GM18951 (cell line): Measurements from ENCODE around the gene SIRT4.

Source experiments
- POLR2A ChIP-seq: IDR thresholded peaks from 4 replicates; pipeline ENCODE4 v1.6.1; 2011; ENCODE audit warnings: mild to moderate bottlenecking; ENCODE audit not compliant: insufficient read length, insufficient read depth; ENCODE audit errors: extremely low read depth
- in situ Hi-C: fragments of 300-500 bp; cut with MboI; formaldehyde crosslinking; loops from one replicate; pipeline ENCODE4 v1.12.0; 2022; ENCODE audit warnings: low sequenced_read_pairs, mixed read lengths, inconsistent platforms; ENCODE audit not compliant: unreplicated experiment

The SIRT4 gene

DNA sequence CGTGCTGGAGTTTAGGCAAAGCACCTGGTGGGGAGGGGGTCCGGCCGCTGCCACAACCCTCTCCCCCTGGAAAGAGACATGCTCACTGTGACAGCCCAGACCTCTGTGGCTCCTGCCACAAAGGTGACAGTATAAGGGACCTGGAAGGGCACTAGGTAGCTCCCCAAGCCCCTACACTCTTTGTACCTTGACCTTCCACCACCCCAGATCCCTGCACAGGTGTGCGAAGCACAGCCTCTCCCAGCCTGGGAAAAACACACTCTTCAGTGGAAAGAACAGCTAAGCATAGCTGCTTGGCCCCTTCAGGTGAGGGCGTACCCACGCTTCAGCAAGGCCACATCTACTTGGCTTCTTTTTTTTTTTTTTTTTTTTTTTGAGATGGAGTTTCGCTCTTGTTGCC lies 30.4 kb downstream of the SIRT4 start:
- TF ChIP-seq POLR2A: no peak
- in situ Hi-C loops: loop anchor here (10.0 kb wide), 1 partner anchor 92 kb away; no protein-coding TSS in a partner anchor

DNA sequence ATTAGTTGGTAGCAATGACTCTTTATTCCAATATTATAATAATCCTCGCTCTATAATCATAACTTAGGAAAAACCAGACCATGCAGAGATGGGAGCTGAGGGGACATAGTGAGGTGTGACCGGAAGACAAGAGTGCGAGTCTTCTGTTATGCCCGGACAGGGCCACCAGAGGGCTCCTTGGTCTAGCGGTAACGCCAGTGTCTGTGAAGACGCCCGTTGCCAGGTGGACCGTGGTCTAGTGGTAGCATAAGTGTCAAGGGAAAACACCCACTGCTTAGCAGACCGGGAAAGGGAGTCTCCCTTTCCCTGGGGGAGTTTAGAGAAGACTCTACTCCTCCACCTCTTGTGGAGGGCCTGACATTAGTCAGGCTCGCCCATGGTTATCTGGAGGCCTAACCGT lies 33.3 kb downstream of the SIRT4 start:
- in situ Hi-C loops: loop anchor here (10.0 kb wide), 1 partner anchor 89 kb away; no protein-coding TSS in a partner anchor

DNA sequence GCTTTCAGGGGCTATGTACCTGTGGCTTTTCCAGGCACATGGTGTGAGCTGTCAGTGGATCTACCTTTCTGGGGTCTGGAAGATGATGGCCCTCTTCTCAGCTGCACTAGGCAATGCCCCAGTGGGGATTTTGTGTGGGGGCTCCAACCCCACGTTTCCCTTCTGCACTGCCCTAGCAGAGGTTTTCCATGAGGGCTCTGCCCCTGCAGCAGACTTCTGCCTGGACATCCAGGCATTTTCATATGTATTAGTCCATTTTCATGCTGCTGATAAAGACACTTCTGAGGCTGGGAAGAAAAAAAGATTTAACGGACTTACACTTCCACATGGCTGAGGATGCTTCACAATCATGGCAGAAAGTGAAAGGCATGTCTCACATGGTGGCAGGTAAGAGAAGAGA lies 34.3 kb downstream of the SIRT4 start:
- in situ Hi-C loops: loop anchor here (10.0 kb wide), 1 partner anchor 88 kb away; no protein-coding TSS in a partner anchor

DNA sequence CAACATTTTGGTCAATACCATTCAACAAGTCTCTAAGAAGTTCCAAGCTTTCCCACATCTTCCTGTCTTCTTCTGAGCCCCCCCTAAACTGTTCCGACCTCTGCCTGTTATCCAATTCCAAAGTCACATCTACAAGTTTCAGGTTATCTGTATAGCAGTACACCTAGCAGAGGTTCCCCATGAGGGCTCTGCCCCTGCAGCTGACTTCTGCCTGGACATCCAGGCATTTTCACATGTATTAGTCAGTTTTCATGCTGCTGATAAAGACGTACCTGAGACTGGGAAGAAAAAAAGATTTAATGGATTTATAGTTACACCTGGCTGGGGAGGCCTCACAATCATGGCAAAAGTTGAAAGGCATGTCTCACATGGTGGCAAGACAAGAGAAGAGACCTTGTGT lies 35.6 kb downstream of the SIRT4 start:
- no peak for TF ChIP-seq POLR2A
- in situ Hi-C loops: loop anchor here (10.0 kb wide), 1 partner anchor 87 kb away; no protein-coding TSS in a partner anchor

DNA sequence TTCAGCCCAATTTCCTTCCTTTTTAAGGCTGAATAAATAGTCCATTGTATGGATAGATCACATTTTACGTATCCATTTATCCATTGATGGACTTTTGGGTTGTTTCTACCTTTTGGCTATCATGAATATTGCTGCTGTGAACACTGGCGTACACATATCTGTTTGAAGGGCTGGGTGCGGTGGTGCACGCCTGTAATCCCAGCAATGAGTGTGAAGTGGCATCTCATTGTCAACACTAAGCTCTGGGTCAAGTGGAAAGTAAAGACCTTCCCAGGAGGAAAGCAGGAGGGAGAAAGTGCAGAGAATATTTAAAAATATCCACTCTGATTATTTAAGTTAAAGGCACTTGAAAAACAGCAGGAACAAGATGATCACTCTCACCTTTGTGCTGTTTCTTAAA lies 37.1 kb downstream of the SIRT4 start:
- in situ Hi-C loops: loop anchor here (10.0 kb wide), 1 partner anchor 86 kb away; no protein-coding TSS in a partner anchor
- TF ChIP-seq POLR2A: no peak

DNA sequence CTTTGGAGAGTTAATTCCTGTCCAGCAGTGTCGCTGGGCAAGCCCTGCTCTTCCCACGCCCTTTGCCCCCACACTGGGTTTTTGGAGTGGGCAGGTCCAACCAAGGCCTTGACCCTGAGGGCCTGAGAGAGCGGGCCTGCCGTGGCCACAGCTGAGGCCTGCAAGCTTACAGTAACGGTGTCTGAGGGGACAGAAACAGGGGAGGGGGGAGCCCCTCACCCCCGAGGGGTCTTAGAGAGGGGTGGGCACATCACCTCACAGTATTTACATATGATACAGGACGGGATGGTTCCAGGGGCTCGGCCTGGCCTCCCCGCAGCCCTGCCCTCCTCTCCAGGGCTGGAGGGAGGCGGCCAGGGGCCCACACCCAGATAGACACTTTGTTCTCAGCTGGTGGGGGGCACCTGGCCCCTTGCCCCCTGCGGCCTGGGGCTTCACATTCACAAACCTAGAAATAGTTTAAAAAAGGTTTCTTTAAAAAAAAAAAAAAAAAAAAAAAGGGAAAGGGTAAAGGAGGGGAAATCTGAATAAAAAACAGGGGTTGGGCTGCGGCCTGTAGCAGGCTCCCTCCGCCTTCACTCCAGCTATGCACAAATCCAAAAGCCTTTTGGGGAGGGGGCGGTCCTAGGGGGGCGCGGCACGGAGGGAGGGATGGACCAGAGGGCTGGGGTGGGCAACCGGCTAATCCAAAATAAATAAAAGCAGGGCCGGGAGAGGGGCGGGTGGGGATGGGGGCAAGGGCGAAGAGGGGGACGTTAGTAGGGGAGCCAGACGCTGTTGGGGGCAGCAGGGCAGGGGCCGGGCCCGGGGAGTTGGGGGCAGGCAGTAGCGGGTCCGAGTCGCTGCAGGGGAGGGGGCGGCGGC lies 40.3 kb downstream of the SIRT4 start:
- in situ Hi-C loops: no loop called here
- TF ChIP-seq POLR2A: no peak

DNA sequence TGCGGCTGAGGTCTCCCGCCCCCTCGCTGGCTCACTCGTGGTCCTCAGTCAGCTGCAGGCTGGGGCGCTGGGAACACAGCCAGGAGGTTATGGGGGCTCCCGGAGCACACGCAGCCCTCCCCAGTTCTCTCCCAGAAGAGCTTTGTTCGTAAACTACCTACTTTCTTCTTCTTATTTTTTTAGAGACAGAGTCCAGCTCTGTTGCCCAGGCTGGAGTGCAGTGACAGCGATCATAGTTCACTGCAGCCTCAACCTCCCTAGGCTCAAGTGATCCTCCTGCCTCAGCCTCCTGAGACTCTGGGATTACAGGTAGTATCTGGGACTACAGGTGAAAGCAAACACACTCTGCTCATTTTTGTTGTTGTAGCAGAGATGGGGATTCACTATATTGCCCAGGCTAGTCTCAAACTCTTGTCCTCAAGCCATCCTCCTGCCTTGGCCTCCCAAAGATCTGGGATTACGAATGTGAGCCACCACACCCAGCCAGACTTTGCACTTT lies 41.0 kb downstream of the SIRT4 start:
- TF ChIP-seq POLR2A: no peak
- in situ Hi-C loops: no loop called here

DNA sequence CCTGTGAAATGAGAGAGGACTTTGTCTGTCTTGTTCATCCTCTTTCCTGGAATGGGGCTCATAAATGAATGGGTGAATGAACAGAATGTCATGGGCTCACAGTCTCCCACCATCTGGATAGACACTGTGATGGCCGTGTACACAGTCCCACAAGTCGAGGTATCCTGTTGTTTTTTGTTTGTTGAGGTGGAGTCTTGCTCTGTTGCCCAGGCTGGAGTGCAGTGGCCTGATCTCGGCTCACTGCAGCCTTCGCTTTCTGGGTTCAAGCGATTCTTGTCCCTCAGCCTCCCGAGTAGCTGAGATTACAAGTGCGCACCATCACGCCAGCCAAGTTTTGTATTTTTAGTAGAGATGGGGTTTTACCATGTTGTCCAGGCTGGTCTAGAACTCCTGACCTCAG lies 41.6 kb downstream of the SIRT4 start:
- in situ Hi-C loops: no loop called here
- TF ChIP-seq POLR2A: no peak

DNA sequence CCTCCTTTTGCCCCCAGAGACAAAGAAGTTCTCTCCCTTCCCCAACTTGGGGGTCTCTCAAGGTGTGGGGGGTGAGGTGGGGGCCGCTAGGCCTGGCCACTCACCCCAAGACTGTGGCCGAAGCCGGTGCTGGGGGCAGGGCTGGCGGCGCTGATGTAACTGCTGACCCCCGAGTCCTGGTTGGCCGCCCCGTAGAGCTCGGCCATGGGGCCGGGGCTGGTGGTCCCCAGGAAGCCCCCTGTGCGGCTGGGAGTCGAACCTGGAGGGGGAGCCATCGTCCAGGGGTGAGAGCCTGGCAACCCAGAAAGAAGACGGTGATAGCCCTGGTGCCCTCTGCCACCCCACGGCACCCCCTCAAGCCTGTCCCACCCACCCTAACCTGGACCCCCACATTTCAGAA lies 43.9 kb downstream of the SIRT4 start:
- in situ Hi-C loops: no loop called here
- TF ChIP-seq POLR2A: no peak

DNA sequence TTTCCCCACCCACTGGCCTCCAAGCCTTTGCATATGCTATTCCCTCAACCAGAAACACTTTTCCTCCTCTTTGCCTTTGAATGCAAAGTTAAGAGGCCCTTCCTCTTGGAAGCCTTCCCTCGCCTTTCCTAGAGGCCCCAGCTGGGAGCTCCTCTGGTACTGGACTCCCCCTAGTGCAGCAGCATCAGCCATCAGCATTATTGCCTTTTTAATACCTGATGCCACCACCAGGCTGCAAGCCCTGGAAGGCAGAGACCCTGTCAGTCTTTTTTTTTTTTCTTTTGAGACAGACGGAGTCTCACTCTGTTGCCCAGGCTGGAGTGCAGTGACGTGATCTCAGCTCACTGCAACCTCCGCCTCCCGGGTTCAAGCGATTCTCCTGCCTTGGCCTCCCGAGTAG lies 44.6 kb downstream of the SIRT4 start:
- in situ Hi-C loops: no loop called here
- no peak for TF ChIP-seq POLR2A

DNA sequence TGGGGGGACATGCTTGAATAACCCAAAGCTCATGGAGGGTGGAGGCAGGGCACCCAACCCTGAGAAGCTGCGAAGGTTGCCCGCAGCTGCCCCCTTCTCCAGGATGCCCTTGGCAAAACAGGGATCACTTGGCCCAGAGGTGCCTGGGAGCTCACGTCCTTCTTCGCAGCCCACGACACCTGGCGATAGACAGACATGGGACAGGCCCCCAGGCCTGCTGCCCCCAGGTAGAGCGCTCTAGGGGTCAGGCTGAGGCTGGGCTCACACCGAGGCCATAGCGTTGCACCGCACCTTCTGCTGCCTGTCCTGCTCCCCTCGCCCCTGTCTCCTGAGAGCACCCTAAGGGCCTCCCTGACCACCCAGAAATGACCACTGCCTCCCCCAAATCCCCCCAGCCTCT lies 45.6 kb downstream of the SIRT4 start:
- in situ Hi-C loops: no loop called here
- TF ChIP-seq POLR2A: no peak

DNA sequence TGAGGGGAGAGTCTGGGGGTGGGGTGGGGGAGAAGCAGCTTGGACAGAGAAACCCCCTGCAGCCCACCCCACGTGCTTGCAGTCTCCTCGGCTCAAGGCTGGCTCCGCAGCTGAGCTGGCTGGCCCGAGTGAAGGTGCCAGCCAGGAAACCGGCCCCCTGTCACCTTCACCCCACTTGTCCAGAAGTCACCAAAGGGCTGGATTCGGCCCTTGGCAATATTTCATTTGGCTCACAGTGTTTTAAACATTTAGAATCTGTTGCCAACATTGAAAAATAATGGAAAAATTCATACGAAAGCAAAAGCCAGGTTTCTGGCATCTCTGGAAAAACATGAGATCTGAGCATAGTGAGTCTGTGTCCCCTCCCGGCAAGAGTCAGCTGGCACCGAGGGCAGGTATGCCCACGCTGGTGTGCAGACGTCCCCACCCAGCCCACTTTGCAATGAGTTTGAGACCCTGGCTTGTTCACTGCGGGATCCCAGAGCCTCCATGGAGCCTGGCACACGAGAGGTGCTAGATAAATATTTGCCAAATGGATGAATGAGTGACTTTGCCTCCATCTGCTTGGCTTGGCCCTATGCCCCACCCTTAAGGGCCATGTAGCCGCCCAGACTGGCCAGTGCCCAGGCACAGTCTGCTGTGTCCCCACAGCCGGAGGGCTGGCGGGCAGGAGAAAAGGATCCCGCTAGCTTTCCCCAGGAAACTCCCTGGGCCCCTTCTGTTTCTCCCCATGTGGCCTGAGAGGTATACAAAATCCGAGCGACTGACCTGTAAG lies 48.6 kb downstream of the SIRT4 start:
- in situ Hi-C loops: no loop called here
- TF ChIP-seq POLR2A: no peak

DNA sequence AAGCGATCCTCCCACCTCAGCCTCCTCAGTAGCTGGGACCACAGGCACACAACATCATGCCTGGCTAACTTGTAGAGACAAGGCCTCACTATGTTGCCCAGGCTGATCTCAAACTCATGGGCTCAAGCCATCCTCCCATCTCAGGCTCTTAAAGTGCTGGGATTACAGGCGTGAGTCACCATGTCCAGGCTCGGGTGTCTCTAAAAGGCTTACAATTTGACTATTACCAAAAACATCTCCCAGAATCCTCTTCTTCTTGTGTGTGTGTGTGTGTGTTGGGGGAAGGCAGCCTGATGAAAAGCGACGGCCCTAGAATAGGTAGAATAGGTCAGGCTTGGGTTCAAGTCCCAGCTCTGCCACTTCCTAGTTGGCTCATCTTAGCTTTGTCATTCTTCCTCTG lies 50.0 kb downstream of the SIRT4 start:
- in situ Hi-C loops: no loop called here
- no peak for TF ChIP-seq POLR2A

DNA sequence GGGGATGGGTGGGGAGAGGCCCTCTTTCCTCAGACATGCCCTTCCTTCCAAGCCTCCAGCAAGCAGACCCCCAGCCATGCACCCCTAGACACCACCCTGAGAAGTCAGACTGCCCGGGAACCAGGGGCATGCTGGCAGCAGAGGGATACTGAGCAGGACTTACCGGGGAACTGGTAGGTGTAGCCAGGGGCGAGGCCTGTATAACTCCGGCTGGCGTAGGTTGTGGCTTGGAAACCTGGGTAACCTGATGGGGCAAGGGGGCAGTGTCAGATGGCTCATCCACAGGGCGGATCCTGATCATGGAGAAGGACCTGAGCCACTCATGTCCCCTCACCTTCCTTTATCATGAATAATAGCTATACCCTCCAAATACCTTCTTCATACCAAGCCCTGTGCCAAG lies 51.0 kb downstream of the SIRT4 start:
- in situ Hi-C loops: no loop called here
- no peak for TF ChIP-seq POLR2A
